Measurements from ENCODE around the gene NCOA1.
"Not testable (repeated sequence)": the region's sequence is repeated elsewhere in the genome, so short reads cannot be mapped to it uniquely, and the experiment has no call there.

NCOA1 gene

DNA sequence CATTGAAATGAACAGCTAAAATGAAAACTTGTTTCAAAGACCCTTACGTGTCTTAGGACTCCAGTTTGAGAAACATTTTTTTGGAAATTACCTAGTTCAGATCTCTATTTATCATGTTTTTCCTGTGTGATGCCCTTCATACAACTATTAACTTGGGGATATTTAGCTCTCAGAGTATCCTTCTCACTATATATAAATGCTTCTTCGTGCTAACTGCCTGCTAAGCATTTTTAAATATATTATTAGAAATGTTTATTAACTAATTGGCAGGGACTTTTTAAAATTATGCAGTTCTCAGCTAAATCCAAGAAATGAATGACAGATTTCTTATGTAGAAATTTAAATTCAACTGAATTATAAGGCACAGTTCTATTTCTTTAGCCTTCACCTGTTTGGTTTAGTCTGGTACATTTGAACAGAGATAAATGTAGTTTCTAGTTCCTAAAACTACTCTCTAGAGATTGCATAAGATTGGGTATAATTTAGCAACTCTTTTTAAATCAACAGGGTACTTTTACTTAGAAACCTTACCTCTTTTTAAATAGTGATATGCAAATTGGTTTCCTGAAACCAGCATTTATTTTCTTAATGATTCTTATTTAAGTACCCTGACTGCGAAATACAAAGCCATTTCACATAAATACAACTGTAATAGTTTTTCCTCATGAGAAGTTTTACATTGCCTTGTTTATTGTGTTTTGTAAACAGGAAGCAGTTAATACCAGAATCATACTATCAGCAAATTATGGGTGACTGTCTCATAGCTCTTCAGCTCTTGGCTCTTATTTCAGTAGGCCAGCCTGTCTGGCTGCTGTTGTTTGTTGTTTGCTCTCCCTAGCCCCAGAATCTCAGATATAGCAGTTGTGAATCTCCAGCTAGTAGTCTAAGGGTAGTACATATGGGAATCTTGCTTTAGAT is 161.5 kb downstream of the NCOA1 start:
- DNase-seq (ENCODE audit: low read depth, low spot score): no peak
- no peak overlapping the region for H3K4me3 ChIP-seq (ENCODE audit: low read length)

DNA sequence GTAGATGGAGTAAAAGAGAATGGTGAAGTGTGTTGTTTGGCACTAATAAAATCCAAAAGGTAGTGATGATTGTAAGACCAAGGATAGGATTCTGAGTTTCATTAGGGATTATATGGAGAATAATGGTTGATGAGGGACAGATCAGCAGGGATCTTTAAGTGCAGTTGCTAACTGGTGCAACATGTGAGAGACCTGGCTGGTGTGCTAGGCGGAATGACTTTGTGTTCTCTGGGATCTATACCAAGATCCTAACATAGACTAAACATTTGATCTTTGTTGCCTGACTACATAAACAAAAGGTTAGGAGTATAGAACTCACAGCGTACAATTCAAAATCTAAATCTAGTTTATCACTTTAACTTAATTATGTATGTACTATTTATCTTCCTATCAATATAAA is 166.8 kb downstream of the NCOA1 start:
- DNase-seq (ENCODE audit: low read depth, low spot score): no peak
- H3K4me3 ChIP-seq (ENCODE audit: low read length): no peak overlapping the region

DNA sequence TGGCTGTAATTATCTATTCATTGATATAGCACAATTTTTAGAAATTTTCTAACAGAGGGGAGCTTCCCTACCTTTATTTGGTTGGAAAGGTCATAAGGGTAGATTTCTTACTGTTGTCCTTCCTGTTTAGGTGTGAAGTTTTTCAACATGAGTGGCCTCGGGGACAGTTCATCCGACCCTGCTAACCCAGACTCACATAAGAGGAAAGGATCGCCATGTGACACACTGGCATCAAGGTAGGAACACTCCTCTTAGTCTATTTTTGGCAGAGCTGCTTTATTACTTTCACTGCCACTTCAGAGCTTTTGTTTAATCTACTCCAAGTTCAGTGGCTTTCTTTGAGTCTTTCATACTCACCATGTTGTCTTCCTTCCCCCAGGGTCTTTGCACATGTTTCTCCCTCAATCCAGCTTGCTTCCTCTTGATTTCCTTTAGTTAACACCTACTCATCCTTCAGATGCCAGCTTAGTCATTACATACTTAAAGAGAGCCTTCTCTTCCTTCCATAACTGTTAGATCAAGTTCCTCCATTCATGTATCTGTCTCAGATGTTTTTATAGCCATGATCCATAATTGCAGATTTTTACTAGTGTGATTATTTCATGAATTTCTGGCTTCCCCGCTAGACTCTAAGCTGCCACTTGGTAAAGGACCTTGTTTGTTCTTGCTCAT is 167.6 kb downstream of the NCOA1 start:
- no peak overlapping the region for H3K4me3 ChIP-seq (ENCODE audit: low read length)
- DNase-seq (ENCODE audit: low read depth, low spot score): no peak

DNA sequence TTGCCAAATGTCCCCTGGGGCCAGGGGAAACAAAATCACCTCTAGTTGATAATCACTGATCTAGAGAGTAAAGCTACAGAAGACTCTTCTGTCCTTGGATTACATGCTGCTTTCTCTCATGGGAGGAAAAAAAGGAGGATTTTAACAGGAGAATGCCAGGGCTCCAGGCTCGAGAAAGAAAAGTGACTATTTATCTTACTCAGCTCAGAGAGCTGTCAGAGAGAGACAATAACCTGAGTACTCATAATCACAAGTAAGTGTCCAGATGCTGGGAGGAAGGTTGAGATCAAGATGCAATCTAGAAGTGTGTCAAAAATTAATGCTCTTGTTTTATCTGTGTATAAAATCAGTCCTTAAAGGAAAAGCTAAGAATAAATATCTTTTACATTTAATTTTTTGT is 168.8 kb downstream of the NCOA1 start:
- DNase-seq (ENCODE audit: low read depth, low spot score): no peak
- H3K4me3 ChIP-seq (ENCODE audit: low read length): no peak overlapping the region

DNA sequence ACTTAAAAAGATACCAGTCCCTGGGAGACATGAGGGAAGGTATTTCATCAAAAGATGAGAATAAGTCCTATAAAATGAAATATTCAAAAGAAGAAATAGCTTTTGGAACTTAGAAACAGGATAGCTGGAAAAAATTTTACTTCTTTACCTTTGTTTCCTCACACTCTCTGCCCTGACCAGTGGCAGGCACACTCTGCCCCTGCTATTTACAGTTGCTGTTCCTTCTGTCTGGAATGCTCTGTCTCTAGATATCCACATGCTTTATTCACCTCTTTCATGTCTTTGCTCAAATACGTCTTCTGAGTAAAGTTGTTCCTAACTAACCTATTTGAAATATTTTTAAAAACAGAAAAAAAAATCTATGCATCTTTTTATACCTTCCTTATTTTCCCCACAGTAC is 176.5 kb downstream of the NCOA1 start:
- DNase-seq (ENCODE audit: low read depth, low spot score): no peak
- H3K4me3 ChIP-seq (ENCODE audit: low read length): no peak overlapping the region

DNA sequence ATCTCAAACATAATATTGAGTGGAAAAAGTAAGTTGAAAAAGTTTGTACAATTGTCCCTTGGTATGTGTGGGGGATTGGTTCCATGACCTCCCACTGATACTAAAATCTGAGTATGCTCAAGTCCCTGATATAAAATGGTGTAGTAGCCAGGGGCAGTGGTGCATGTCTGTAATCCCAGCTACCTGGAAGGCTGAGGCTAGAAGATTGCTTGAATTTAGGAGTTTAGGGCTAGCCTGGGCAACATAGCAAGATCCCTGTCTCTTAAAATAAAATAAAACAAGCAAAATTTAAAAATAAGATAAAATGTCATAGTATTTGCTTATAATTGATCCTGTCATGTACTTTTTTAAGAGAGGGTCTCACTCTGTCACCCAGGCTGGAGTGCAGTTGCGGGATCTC is 180.2 kb downstream of the NCOA1 start:
- no peak for DNase-seq (ENCODE audit: low read depth, low spot score)
- H3K4me3 ChIP-seq (ENCODE audit: low read length): no peak overlapping the region

DNA sequence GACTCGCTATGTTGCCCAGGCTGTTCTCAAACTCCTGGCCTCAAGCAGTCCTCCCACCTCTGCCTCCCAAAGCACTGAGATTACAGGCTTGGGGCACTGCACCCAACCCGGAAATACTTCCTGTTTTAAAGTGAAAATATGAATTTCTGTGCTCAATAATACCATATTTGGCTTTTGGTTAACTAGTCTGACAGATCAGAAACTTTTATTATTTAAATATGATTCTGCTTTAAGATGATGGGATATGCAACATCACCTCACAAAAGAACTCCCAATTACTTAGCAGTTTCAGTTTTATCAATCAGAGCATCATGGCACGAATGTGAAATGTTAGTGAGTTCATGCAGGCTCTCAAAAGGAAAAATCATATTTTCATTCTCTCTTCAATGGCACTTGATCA is 181.5 kb downstream of the NCOA1 start:
- peak; percentile 5 for DNase-seq (ENCODE audit: low read depth, low spot score)
- no peak overlapping the region for H3K4me3 ChIP-seq (ENCODE audit: low read length)

DNA sequence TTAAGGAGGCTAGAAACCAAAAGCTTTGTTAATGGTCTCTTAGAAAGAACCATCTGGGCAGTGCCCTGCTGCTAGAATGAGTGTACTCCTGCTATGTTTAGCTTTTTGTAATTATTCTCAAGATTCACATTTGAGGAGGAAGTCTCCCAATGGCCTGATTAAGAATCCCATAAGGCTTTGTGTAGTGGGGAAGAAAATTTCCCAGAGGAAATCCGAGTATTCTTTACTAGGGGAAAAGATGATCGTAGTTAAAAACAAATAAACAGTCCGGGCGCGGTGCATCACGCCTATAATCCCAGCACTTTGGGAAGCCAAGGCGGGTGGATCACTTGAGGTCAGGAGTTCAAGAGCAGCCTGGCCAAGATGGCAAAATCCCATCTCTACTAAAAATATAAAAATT is 184.3 kb downstream of the NCOA1 start:
- no peak overlapping the region for H3K4me3 ChIP-seq (ENCODE audit: low read length)
- no peak for DNase-seq (ENCODE audit: low read depth, low spot score)

DNA sequence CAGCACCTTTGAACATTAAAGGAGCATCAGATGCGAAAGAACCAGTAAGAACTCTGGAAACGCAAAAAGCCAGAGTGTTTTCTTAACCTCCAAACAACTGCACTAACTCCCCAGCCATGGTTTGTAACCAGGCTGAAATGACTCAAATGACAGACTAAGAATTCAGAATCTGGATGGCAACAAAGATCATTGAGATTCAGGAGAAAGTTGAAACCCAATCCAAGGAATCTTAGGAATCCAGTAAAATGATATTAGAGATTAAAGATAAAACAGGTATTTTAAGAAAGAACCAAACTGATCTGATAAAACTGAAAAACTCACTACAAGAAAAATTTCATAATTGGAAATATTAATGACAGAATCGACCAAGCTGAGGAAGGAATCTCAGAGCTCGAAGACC is 185.4 kb downstream of the NCOA1 start:
- no peak for DNase-seq (ENCODE audit: low read depth, low spot score)
- no peak overlapping the region for H3K4me3 ChIP-seq (ENCODE audit: low read length)

DNA sequence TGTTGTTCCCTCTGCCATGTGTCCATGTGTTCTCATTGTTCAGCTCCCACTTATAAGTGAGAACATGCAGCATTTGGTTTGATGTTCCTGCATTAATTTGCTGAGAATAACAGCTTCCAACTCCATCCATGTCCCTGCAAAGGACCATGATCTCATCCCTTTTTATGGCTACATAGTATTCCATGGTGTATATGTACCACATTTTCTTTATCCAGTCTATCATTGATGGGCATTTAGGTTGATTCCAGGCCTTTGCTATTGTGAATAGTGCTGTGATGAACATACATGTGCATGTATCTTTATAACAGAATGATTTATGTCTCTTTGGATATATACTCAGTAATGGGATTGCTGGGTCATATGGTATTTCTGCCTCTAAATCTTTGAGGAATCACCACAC is 187.0 kb downstream of the NCOA1 start:
- DNase-seq (ENCODE audit: low read depth, low spot score); H3K4me3 ChIP-seq (ENCODE audit: low read length): not testable (repeated sequence)

DNA sequence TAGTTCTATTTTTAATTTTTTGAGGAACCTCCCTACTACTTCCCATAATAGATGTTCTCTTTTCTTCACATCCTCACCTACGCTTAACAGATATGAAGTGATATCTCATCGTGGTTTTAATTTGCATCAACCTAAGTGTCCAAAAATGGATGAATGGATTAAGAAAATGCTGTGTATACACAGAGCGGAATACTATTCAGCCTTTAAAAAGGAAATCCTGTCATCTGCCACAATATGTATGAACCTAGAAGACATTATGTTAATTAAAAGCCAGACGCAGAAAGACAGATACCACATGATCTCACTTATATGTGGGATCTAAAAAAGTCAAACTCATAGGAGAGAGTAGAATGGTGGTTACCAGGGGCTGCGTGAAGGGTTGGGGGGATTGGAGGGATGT is 189.1 kb downstream of the NCOA1 start:
- H3K4me3 ChIP-seq (ENCODE audit: low read length): no peak overlapping the region
- no peak for DNase-seq (ENCODE audit: low read depth, low spot score)

DNA sequence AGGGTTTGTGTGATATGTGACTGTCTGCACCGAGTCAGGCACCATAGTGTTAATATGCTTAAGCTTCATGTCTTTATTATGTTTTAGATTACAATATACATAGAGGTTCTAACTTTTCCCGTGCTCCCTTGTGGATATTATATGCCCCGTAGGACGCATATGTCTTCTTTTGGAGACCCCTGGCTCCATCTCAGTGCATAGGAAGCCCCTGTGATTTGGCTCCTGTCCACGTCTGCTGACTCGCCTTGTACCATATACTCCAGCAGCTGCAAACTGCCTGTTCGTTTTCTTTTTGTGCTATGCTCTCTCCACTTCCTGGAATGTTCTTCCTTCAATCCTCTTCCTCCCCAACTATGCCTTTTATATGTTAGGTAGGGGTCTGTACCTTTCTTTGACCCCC is 191.2 kb downstream of the NCOA1 start:
- H3K4me3 ChIP-seq (ENCODE audit: low read length): no peak overlapping the region
- no peak for DNase-seq (ENCODE audit: low read depth, low spot score)

DNA sequence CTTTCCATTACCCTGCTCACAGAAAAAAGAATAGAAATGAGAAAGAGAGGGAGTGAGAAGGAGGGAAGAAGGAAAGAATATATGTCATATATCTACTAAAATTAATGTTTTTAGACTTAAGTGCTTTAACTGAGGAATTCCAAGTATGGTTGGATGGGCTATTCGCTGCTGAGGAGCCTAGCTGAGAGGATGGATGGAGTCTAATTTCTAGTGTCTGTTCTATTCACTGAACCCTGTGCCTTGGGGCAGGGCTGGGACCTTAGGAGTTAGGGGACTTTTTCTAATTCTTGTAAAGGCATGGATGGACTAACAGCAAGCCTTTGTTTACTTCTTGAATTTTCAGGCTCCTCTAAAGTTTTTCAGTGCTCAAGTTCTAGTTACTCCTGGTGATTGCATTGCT is 192.4 kb downstream of the NCOA1 start:
- no peak for DNase-seq (ENCODE audit: low read depth, low spot score)
- H3K4me3 ChIP-seq (ENCODE audit: low read length): no peak overlapping the region

DNA sequence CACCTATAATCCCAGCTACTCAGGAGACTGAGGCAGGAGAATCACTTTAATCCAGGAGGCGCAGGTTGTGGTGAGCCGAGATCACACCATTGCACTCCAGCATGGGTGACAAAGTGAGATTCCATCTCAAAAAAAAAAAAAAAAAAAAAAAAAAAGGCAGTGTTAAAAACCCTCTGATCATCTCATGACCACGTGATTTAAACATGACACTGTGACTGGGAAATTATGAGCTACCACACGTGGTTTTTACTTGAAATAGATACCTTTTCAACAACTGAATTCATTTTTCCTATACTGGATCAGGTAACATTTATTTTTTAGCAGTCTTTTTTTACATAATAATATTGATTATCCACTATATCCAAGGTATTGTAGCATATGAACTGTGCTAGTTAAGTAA is 199.5 kb downstream of the NCOA1 start:
- peak; percentile 11 for DNase-seq (ENCODE audit: low read depth, low spot score)

DNA sequence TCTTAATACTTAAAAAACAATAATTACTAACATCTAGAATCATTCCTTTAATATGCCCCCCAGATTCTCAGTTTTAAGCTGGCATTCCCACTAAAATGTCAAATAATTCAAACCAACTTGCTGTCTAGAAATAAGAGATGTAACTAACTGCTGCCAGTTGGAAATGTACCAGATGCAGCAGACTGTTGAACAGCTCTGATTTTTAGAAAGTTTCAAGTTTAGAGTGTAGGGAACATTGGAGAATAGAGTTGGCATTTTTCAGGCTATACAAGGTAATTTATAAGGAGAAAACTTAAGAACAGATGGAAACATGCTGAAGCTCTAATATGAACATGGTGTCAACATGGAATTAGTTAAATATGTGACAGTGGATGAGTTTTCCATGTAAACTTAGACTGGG is 200.8 kb downstream of the NCOA1 start:
- no peak for DNase-seq (ENCODE audit: low read depth, low spot score)
- no peak overlapping the region for H3K4me3 ChIP-seq (ENCODE audit: low read length)

More for the DNA sequence above, 199.5 kb downstream of the NCOA1 start:
- H3K4me3 ChIP-seq (ENCODE audit: low read length): no peak overlapping the region

DNA sequence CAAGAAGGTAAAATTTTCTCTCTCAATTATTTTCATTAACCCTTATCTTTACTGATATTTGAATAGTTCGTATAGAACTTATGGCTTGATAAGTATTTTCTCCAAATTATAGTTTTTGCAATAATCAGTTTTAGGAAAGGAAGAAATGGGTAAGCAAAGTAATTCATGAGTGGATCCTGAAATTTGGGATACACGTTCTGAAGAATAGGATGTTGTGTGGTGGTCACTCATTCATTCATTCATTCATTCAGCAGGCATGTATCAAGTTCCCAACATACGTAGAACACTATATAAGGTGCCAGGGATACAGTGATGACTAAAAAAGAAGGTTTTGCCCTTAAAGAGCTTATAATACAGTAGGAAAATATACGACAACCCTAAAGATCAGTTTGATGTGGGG is 206.7 kb downstream of the NCOA1 start:
- H3K4me3 ChIP-seq (ENCODE audit: low read length): no peak overlapping the region
- no peak for DNase-seq (ENCODE audit: low read depth, low spot score)

DNA sequence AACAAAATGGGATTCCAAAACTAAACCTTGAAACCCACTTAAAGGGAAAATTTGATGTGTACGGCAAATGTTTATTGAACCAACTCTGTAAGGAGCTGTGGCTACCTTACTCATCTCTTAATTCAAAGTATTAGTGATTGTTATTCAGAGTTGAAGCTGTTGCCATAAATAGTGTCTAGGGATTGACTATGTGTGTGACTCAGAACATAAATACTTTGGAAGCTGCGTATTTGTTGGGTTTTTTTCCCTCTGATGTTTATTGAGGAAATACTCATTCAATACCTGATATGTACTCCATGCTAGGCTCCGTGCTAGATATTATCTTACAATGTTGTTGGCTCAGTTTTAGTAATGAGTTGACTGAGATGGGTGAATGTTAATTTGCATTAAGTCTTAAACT is 211.7 kb downstream of the NCOA1 start:
- H3K4me3 ChIP-seq (ENCODE audit: low read length): no peak overlapping the region
- DNase-seq (ENCODE audit: low read depth, low spot score): no peak

DNA sequence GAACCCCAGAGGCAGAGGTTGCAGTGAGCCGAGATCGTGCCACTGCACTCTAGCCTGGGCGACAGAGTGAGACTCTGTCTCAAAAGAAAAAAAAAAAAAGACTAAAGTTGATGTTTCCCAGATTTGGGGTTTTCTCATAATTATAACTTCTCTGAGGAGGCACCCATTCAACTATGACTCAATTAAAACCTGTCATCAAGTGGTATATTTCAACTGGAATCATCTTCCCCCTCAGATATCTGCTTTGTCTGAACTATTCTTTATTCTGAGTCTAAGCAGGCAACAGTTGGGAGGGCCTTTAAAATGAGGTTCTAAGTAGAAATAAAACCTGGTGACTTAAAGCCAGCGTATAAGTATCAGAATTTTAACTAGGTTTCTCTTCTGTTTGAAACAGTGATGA is 213.6 kb downstream of the NCOA1 start:
- no peak overlapping the region for H3K4me3 ChIP-seq (ENCODE audit: low read length)
- no peak for DNase-seq (ENCODE audit: low read depth, low spot score)

DNA sequence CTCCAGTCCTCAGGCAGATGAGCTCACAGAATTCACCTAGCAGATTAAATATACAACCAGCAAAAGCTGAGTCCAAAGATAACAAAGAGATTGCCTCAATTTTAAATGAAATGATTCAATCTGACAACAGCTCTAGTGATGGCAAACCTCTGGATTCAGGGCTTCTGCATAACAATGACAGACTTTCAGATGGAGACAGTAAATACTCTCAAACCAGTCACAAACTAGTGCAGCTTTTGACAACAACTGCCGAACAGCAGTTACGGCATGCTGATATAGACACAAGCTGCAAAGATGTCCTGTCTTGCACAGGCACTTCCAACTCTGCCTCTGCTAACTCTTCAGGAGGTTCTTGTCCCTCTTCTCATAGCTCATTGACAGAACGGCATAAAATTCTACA is 216.1 kb downstream of the NCOA1 start:
- no peak for DNase-seq (ENCODE audit: low read depth, low spot score)

DNA sequence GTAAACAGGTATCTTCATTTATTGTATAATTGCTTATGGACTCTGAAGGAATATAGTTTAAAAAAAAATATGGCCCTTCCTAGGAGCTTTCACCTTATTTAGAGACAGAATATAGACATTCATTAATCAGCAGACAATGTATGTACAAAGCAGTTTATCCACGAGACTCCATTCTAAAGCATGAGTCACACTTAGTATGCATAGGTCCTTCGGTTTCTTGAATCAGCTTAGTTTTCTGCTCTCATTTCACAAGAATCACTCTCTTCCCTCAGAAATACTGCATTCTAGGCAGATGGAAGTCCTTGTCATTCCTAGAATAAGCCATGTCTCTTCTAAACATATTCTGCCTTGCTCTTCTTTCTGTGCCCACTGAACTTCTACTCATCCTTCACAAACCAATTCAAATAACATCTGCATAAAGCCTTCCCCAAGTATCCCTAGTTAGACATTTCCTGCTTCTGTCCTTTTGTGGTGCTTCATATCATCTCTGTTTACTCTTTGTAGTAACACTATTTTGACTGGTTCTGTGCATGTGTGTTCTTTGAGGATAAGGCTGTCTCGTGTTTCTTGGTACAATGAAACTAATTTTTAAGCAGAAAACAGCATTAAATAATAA is 217.6 kb downstream of the NCOA1 start:
- H3K4me3 ChIP-seq (ENCODE audit: low read length): no peak overlapping the region
- DNase-seq (ENCODE audit: low read depth, low spot score): no peak

More for the DNA sequence above, 216.1 kb downstream of the NCOA1 start:
- H3K4me3 ChIP-seq (ENCODE audit: low read length): no peak overlapping the region
